ENCODE data around the gene GGA3.

- TF ChIP-seq, protein P1, sequence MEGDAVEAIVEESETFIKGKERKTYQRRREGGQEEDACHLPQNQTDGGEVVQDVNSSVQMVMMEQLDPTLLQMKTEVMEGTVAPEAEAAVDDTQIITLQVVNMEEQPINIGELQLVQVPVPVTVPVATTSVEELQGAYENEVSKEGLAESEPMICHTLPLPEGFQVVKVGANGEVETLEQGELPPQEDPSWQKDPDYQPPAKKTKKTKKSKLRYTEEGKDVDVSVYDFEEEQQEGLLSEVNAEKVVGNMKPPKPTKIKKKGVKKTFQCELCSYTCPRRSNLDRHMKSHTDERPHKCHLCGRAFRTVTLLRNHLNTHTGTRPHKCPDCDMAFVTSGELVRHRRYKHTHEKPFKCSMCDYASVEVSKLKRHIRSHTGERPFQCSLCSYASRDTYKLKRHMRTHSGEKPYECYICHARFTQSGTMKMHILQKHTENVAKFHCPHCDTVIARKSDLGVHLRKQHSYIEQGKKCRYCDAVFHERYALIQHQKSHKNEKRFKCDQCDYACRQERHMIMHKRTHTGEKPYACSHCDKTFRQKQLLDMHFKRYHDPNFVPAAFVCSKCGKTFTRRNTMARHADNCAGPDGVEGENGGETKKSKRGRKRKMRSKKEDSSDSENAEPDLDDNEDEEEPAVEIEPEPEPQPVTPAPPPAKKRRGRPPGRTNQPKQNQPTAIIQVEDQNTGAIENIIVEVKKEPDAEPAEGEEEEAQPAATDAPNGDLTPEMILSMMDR (IDR thresholded peaks at IDR 0.05): no peak
- TF ChIP-seq POLR2AphosphoS5 (IDR thresholded peaks at IDR 0.05) (no peak), POLR2A (IDR thresholded peaks at IDR 0.05) (no peak)
Measured at GRCh38 chr17:75208161-75208560, 53.2 kb downstream of the GGA3 start.
